ES-I3 (cell line): ENCODE measurements around the gene RFPL4AL1.

Experiments
- H3K36me3 ChIP-seq: 2 replicates; pipeline ENCODE4 v1.6.1; 2013; ENCODE audit warnings: mild to moderate bottlenecking, low read length, control low read depth, moderate library complexity; ENCODE audit not compliant: insufficient read depth
- H3K4me1 ChIP-seq: 2 replicates; pipeline ENCODE4 v1.6.1; 2013; ENCODE audit warnings: mild to moderate bottlenecking, control low read depth, low read length; ENCODE audit not compliant: insufficient read depth
- H3K9ac ChIP-seq: 2 replicates; pipeline ENCODE4 v1.6.1; 2013; ENCODE audit warnings: low read depth, mild to moderate bottlenecking, low read length, moderate library complexity
- H3K9me3 ChIP-seq: 2 replicates; pipeline ENCODE4 v1.6.1; 2013; ENCODE audit warnings: mild to moderate bottlenecking, low read length, moderate library complexity; ENCODE audit not compliant: control insufficient read depth, insufficient read depth

RFPL4AL1 gene

DNA sequence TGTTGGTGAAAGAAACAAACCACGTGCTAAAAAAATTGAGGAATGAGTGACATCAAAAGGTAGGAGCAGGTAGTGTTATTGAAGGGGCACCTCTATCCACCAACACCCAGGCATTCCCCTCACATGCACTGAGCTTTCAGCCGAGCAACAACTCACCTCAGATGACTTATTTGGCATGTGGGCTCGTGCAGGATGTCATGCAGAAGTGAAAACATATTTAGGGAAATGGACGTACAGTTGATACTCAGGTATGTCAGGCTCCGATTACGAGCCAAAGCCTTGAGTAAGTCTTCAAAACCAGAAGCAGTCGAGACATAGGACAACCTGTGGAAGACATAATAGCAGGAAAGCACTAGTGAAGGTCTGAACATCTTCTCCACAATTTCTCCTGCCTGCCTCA, 32.5 kb downstream of the RFPL4AL1 start:
- Histone ChIP-seq H3K9me3 (no peaks in the 10 kb centered on the region), H3K4me1 (no peaks in the 10 kb centered on the region), H3K36me3 (no peaks in the 10 kb centered on the region), H3K9ac (no peak overlapping the region)

DNA sequence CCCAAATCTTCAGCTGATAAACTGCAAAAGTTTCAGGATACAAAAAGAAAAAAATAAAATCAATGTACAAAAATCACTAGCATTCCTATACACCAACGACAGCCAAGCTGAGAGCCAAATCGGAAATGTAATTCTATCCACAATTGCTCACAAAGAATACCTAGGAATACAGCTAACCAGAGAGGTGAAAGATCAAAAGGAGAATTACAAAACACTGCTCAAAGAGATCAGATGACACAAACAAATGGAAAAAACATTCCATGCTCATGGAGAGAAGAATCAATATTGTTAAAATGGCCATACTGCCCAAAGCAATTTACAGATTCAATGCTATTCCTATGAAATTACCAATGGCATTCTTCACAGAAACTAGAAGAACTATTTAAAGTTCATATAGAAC, 33.4 kb downstream of the RFPL4AL1 start:
- Histone ChIP-seq H3K4me1 (no peaks in the 10 kb centered on the region), H3K36me3 (no peaks in the 10 kb centered on the region), H3K9ac (no peak overlapping the region), H3K9me3 (no peaks in the 10 kb centered on the region)

DNA sequence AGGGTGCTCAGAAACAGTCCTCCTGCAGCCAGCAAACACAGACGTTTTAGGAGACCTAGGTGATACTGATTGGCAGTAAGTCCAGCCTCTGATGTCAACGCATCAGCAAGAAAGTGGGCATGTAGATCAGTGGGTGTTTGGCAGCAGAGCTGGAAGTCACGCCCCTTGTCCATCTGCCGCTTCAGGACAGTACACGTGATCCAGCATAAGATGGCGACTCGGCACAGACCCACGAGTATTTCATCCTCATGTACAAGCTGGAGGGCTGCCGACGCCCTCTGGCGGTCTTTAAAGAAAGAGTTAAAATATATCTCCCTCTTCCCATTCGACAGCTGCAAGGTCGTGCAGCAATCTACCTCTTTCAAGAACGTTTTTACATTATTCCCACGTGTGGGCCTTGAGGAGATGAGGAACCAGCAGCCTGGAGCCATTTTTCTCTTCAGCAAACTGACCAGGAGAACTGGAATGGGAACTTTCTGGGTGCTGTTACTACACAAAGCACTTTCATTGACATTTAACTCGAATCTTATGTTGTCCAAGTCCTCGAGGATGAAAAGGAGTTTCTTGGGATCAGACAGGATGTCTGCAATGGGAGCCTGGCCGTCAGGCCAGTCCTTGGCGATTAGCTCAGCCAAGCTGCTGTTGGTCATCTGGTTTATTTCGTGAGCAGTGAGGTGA, 40.6 kb downstream of the RFPL4AL1 start:
- Histone ChIP-seq H3K4me1 (no peaks in the 10 kb centered on the region), H3K9me3 (no peaks in the 10 kb centered on the region), H3K36me3 (no peaks in the 10 kb centered on the region), H3K9ac (no peak overlapping the region)

DNA sequence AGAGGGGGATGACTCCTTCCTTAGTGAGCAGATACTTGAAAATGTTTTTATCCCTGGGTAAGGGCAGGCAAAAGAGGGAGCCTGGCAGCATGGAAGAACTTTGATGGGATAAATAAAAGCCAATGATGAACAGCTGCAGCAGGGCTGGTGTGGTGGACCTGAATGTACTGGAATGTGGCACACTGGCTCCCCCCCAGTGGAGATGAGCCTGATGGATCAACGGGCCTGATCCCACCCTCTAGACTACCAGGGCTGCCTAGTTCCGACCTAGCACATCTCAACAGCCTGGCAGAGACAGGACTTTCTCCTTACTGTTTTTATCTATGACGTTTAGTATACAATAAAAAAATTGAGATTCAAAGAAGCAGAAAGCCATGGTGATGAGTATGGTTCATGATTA, 42.4 kb downstream of the RFPL4AL1 start:
- H3K9me3 ChIP-seq: no peaks in the 10 kb centered on the region
- no peaks in the 10 kb centered on the region for H3K36me3 ChIP-seq
- H3K4me1 ChIP-seq: no peaks in the 10 kb centered on the region
- H3K9ac ChIP-seq: no peak overlapping the region

DNA sequence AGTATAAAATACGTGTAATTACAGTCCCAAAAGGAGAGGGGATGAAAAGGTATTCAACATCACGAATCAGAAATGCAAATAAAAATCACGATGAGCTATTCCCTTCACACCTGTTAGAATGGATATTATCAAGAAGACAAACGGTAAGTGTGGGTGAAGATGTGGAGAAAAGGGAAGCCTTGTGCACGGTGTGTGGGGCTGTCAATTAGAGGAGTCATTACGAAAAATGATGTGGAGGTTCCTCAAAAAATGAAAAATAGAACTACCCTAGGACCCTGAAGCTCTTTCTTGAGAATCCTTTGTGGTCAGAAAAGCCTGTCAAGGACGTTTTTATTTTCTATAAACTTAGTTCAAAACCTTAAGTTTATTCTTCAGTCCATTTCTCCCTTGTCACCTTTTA, 43.5 kb downstream of the RFPL4AL1 start:
- Histone ChIP-seq H3K9ac (no peak overlapping the region), H3K36me3 (no peaks in the 10 kb centered on the region), H3K9me3 (no peaks in the 10 kb centered on the region), H3K4me1 (no peaks in the 10 kb centered on the region)

DNA sequence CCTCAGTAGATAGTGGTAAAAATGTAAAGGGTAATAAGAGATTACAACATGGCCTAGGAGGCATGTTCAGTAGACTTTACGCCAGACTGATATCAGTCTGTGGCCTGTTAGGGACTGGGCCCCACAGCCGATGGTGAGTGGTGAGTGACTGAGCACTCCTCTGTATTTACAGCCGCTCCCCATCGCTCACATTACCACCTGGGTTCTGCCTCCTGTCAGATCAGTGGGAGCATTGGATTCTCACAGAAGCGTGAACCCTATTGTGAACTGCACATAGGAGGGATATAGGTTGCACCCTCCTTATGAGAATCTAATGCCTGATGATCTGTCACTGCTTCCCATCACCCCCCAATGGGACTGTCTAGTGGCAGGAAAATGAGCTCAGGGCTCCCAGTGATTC, 45.0 kb downstream of the RFPL4AL1 start:
- Histone ChIP-seq H3K36me3 (no peaks in the 10 kb centered on the region), H3K9me3 (no peaks in the 10 kb centered on the region), H3K9ac (no peak overlapping the region), H3K4me1 (no peaks in the 10 kb centered on the region)

DNA sequence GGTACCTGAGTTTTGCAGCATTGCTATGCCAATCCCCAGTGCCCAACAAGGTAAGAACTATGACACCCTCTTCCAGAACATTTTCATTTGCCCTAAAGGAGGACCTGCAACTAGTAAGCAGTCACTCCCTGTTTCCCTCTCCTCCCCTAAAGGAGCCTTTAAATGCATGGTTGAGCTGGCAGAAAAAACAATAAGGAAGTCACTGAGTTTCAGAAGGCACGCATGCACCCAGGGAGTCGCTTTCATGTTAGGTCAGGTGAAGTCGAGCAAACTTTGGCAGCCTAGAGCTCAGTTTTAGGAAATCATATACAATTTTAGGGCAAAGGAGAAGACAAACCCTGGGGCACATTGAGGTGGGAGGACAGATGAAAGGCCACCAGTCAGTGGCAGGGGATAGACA, 51.1 kb downstream of the RFPL4AL1 start:
- Histone ChIP-seq H3K4me1 (no peaks in the 10 kb centered on the region), H3K9ac (no peak overlapping the region), H3K36me3 (no peaks in the 10 kb centered on the region), H3K9me3 (no peaks in the 10 kb centered on the region)
